NT2/D1 (cell line): ENCODE data around the gene ERI3.

Experiments
- DNase-seq: peaks from one replicate; pipeline ENCODE4 v3.0.0-alpha.2; 2011; ENCODE audit warnings: low read depth, low spot score
- H3K27me3 ChIP-seq: 2 replicates; pipeline ENCODE4 v1.6.0; 2011; ENCODE audit warnings: mild to moderate bottlenecking; ENCODE audit not compliant: insufficient read length, insufficient read depth
- H3K36me3 ChIP-seq: 2 replicates; pipeline ENCODE4 v1.6.1; 2011; ENCODE audit warnings: mild to moderate bottlenecking, low read length, mixed read lengths; ENCODE audit not compliant: insufficient read depth, insufficient read length
- H3K4me1 ChIP-seq: 2 replicates; pipeline ENCODE4 v1.5.1; 2011; ENCODE audit not compliant: insufficient read depth, insufficient read length
- H3K4me3 ChIP-seq: 2 replicates; pipeline ENCODE4 v1.5.1; 2011; ENCODE audit warnings: low read depth; ENCODE audit not compliant: insufficient read length
- H3K9ac ChIP-seq: 2 replicates; pipeline ENCODE4 v1.6.0; 2011; ENCODE audit warnings: low read depth; ENCODE audit not compliant: insufficient read length
- H3K9me3 ChIP-seq: 2 replicates; pipeline ENCODE4 v1.5.1; 2011; ENCODE audit warnings: mild to moderate bottlenecking, low read length; ENCODE audit not compliant: insufficient read depth
- SUZ12 ChIP-seq: IDR thresholded peaks from 2 replicates; pipeline ENCODE4 v1.6.1; 2011; ENCODE audit not compliant: insufficient read length, insufficient read depth; ENCODE audit errors: extremely low read depth
- YY1 ChIP-seq: IDR thresholded peaks from 2 replicates; pipeline ENCODE4 v1.6.1; 2011; ENCODE audit not compliant: insufficient read length, insufficient read depth
- ZNF274 ChIP-seq: IDR thresholded peaks from 2 replicates; pipeline ENCODE4 v1.6.1; 2011; ENCODE audit warnings: mild to moderate bottlenecking, low read depth, low read length

ERI3 gene

DNA sequence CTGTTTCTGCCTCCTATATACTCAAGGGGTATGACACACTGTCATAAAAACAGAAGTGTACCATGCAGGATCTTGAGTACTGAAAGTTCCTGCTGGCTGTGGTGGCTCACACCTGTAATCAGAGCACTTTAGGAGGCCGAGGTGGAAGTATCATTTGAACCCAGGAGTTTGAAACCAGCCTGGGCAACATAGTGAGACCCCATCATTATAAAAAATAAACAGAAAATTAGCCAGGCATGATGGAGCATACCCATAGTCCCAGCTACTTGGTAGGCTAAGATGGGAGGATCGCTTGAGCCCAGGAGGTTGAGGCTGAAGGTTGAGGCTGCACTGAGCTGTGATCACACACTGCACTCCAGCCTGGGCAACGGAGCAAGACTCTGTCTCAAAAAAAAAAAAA lies 20.1 kb downstream of the ERI3 start:
- peaks cover 2% of the 10 kb centered on the region for H3K4me1 ChIP-seq
- H3K27me3 ChIP-seq = no peaks in the 10 kb centered on the region
- TF ChIP-seq SUZ12 (no peak), YY1 (no peak), ZNF274 (no peak)
- no peak for DNase-seq
- H3K36me3 ChIP-seq = peaks cover 74% of the 10 kb centered on the region
- H3K9me3 ChIP-seq = peaks cover 11% of the 10 kb centered on the region; the same call in 1 of the 2 replicates
- H3K9ac ChIP-seq = no peak overlapping the region
- H3K4me3 ChIP-seq = no peak overlapping the region

DNA sequence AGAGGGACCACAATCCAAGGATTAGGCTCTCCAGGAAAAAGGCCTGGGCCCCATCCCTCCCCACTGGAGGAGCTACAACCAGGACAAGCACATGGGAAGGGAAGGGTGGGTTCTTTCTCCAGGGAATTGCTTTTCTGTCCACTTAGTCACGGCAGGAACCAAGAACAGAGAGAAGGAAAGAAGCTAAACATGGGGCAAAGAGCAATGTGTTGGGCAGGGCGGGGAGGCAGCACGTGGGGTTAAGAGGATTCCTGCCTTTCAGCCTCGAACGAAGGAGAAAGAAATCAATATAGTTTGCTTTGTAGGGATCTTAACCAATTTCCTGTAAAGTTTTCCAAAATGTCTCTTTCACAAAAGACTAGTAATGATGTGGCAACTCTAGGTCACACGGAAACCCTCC lies 21.7 kb downstream of the ERI3 start:
- H3K9ac ChIP-seq = no peak overlapping the region
- H3K9me3 ChIP-seq = peaks cover 5% of the 10 kb centered on the region; the same call in 1 of the 2 replicates
- H3K4me1 ChIP-seq = peaks cover 14% of the 10 kb centered on the region
- peaks cover 67% of the 10 kb centered on the region for H3K36me3 ChIP-seq
- TF ChIP-seq SUZ12 (no peak), YY1 (no peak), ZNF274 (no peak)
- no peak overlapping the region for H3K4me3 ChIP-seq
- H3K27me3 ChIP-seq = peaks cover 3% of the 10 kb centered on the region
- no peak for DNase-seq

DNA sequence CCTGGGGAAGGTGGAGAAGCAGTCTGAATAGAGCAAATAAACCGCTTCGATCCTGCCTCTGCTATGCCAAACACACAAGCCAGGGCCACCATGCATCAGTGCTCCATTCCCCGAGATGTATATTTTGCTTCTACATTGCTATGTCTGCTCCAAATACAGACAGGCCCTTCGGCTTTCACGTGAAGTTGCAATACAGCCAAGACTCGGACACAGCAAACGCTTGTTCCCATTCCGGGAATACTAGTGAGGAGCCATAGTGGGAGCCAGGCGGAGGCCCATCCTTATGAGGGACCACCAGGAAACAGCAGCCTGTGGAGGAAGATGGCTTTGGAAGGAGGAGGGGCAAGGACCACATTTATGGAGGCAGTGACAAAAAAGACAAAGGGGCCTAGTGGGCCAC lies 22.6 kb downstream of the ERI3 start:
- Histone ChIP-seq H3K4me1 (peaks cover 16% of the 10 kb centered on the region), H3K9ac (no peak overlapping the region), H3K36me3 (peaks cover 58% of the 10 kb centered on the region), H3K4me3 (no peak overlapping the region), H3K27me3 (peaks cover 3% of the 10 kb centered on the region), H3K9me3 (no peaks in the 10 kb centered on the region)
- no peak for TF ChIP-seq ZNF274
- TF ChIP-seq YY1 = no peak
- no peak for TF ChIP-seq SUZ12
- DNase-seq = no peak

DNA sequence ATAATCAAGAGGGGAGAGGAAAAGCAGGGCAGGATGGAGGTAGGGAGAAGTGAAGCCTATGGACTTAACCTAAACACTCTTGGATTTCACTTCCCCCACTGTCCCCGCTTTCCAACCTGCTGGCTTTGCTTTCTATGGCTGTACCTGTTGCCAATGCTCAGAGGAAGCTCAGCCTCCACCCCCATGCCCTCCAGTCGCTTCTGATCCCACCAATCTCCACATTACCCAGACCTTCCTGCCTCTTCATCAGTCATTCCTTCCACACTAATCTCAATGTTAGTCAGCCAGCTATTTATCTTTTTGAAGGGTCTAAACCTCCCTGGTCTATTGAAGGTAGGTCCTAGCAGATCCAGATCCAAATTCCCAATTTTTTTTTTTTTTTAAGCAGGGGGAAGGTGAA lies 24.1 kb downstream of the ERI3 start:
- TF ChIP-seq SUZ12 = no peak

DNA sequence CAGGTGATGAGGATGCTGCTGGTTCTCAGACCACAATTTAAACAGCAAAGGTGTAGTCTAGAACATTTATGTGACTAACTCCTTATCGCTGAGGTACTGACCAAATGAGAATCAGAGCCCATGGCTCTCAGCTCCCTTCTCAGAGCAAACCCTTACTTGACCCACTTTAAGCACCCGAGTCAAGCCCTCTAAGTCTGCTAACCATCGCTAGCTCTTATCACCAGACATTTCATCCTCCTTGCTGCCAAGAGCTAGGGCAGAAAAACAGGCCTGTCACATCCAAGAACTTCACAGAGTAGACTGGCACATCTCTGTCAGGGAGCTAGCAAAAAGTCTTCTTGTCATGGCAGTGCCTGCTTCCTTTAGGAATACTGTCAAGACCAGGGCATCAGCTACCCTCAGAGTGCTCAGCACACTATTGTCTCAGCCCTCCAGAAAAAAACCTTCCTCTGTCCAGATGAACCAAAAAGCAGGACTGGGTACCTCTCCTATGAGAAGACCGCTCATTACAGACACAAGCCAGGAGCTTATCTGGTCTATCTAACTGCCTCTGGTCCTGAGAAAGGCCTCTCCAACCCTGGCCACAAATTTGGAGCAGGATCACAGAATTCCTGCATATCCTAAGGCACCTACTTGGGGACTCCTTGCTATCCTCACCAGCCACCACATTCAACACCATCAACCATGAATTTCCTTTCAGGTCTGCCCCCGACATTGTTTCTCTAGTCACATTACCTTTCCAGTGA lies 26.2 kb downstream of the ERI3 start:
- TF ChIP-seq YY1 (no peak), SUZ12 (no peak), ZNF274 (no peak)
- Histone ChIP-seq H3K9ac (peak overlapping the region; percentile 22), H3K4me1 (peaks cover 17% of the 10 kb centered on the region), H3K9me3 (no peaks in the 10 kb centered on the region), H3K27me3 (peaks cover 3% of the 10 kb centered on the region), H3K4me3 (no peak overlapping the region), H3K36me3 (peaks cover 29% of the 10 kb centered on the region)
- no peak for DNase-seq

More for the DNA sequence above, 24.1 kb downstream of the ERI3 start:
- Histone ChIP-seq H3K4me3 (no peak overlapping the region), H3K9me3 (no peaks in the 10 kb centered on the region), H3K9ac (no peak overlapping the region), H3K4me1 (peaks cover 19% of the 10 kb centered on the region), H3K36me3 (peaks cover 45% of the 10 kb centered on the region), H3K27me3 (peaks cover 3% of the 10 kb centered on the region)
- DNase-seq = no peak

DNA sequence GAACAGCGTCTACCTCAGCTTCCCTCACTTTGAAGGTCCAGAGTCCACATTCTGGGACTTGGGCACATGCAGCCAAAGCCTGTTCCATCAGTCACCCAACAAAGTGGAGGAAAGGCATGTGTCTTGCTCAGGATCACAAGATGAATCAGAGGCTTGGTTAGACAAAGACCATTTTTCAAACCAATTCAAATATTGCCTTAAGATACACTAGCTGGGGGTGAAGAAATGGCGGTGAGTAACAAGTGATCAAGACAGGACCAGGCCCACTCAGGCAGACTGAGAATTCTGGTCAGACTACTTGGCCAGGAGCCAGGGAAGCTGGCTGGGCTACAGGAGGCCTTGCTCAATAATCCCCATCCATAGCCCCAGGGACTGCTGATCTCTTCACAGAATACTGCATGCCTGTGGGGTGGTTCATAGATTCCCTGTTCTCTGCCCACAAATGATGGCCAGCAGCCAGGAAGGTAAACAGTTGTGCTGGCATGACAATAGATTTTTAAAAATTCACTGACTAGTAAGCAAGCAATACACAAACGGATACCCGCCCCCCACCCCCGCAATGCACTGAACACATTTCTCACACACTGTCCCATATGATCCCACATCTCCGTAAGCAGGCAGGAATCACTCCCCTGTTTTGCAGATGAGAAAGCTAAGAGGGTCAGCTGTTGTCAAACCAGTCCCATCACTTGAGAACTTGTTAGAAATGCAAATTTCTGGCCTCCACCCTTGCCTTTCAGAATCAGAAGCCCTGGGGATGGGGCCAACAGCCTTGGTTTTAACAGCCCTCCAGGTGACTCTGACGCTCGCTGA lies 27.2 kb downstream of the ERI3 start:
- H3K36me3 ChIP-seq = peaks cover 32% of the 10 kb centered on the region
- DNase-seq = peak; percentile 85
- H3K4me1 ChIP-seq = peaks cover 17% of the 10 kb centered on the region
- H3K27me3 ChIP-seq = peaks cover 3% of the 10 kb centered on the region
- TF ChIP-seq YY1 (no peak), ZNF274 (no peak), SUZ12 (no peak)
- H3K9ac ChIP-seq = no peak overlapping the region
- H3K4me3 ChIP-seq = no peak overlapping the region
- no peaks in the 10 kb centered on the region for H3K9me3 ChIP-seq

DNA sequence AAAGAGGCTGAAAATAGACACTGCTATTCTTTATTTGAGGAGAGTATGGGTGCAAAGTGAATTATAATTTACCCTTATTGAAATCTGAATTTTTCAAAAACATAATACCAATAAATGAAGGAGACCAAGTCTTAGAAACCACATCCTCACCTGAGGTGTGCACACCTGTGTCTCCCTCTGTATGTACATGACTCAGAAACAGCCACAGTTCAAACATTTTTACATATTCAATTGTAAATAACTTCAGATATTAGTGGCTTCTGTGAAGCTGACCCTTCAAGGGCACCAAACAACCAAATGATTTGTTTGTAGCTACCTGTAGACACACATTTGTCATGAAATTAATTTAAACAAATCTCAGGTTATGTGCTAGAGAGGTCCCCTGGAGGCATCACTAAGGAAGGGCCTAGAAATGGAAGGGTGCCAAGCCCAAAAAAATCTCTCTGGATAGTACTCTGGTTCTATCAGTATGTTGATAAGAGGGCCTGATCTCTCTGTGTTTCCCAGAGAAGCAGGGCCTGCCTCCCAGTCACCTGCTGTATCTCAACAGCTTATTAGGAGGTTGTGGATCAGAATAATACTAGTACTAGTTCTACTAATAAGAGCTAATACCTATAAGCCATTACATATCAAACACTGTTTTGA lies 28.1 kb downstream of the ERI3 start:
- Histone ChIP-seq H3K4me1 (peaks cover 17% of the 10 kb centered on the region), H3K9ac (no peak overlapping the region), H3K4me3 (no peak overlapping the region), H3K27me3 (peaks cover 3% of the 10 kb centered on the region), H3K36me3 (peaks cover 32% of the 10 kb centered on the region), H3K9me3 (no peaks in the 10 kb centered on the region)
- no peak for TF ChIP-seq SUZ12
- no peak for TF ChIP-seq YY1
- no peak for TF ChIP-seq ZNF274
- no peak for DNase-seq
